ENCODE results near the gene P3R3URF.
A peak's percentile ranks its signal among the peaks of the same experiment; 100 is the strongest.

The P3R3URF gene

DNA sequence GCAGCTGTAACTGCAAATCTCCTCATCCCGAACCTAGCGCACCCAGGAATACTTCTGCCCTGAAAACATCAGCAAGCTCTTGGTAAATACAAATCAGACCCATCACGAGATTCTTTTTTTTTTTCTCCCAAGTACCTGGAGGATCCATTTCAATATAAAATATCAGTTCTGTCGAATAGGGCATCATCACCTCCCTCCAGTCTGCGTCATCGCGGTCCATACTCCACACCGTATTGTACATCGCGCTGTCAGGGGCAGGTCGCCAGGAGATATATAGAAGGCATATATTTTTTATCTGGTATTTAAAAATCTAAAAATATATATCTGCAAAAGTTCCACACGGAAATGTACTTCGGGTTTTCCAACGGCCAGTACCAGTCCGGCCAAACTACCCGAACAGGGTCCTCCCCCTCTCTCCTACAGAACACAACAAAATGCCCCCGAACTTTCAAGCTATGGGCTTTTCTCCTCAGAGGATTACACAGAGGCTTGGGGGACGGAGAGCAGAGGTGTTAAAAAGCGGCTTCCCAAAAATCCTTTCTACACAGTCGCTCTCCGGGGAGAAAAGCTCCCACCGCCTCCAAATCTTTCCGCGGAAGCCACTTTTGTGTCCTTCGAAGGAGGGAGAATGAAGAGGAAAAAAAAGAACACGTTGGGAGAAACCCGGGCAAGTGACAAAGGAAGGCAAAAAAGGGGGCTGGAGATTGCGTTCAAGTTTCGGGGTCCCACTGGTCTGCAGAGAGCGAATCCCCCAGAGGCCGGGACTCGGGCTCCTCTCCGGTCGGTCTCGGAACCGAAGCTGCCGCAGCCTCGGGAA lies 44.4 kb downstream of the P3R3URF start:
- peak; percentile 21 to 36 for DNase-seq

DNA sequence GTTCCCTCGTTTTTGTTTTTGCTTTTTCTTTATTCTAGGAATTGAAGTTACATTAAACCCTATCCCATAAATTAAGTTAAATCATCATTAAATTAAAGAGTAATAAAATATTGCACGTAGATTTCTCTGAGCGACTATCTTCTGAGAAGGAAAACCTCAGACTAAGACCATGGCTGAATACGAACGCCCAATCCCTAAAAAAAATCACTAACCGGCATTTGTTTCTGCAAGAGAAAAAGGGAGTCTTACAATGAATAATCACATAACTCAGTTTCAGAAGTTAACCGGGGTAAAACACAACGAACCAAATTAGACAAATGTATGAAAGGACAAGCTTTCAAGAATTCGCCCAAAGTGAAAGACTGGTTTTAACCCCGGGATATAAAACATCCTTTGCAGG lies 45.2 kb downstream of the P3R3URF start:
- no peak for DNase-seq

DNA sequence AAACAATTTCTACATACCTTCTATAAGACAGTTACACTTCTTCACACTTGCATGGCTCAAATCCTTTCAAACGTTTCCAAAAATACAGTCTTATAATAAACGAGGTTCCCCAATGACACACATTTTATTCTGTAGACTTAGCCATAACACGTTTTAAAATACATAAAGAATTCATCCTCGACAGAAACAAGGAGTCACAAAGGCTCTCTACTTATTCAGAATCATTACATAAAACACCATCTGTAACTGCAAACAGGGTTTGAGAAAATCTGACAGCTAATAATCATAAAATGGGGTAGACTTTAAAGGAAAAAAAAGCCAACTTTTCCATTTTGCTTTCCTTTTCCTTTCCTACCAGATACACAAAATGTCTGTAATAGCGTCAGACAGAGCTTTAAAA lies 45.7 kb downstream of the P3R3URF start:
- no peak for DNase-seq

DNA sequence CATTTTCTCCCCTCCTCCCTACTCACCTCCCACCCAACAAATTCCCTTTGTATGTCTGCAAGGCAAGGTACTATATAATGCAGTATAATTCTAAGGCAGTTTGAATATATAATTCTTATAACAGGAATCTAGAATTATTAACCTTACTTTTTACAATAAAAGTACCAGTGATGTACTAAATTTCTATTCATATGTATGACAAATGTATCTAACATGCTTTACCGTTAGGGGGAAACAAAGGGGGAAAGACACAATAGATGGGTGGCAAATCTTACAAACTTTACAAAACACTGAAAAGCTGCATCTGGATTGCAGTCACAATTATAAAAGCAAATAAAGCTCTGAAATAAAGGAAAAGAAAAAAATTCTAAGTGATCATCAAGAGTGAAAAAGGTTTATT lies 46.2 kb downstream of the P3R3URF start:
- DNase-seq: no peak

DNA sequence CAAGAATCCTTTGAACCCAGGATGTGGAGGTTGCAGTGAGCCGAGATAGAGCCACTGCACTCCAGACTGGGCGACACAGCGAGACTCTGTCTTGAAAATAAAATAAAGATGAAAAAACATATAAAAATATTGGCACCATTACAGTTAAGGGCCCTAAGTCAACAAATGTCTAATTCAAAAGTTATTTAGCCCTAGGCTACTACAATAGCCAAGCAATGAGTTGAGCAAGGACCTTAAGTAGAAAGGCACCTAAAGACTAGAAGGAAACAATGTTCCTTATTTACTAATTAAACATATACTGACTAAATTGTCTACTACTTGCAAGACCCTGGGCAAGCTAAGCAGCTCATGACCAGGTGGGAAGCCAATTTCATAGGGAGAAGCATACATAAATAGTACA lies 47.9 kb downstream of the P3R3URF start:
- DNase-seq: no peak
